Keratinocyte (primary cell): ENCODE data around the gene FAF2. TPM values are rescaled to one million over a fixed set of nuclear protein-coding genes. Genes with fewer than 3 reads are reported as not detected.
"Not testable (repeated sequence)": the region's sequence is repeated elsewhere in the genome, so short reads cannot be mapped to it uniquely, and the experiment has no call there.

Experiments
- DNase-seq: peaks from one replicate; pipeline ENCODE4 v3.0.0-alpha.2; 2011; ENCODE audit warnings: low read depth, missing footprints, low spot score
- FAIRE-seq: peaks from 2 replicates; lab custom pipeline; 2011; peaks lifted over from hg19 to GRCh38; lab: Jason Lieb, UNC
- H2AFZ ChIP-seq: 2 replicates; pipeline ENCODE4 v1.6.0; 2012; ENCODE audit warnings: low read length, control low read depth, inconsistent platforms; ENCODE audit not compliant: control insufficient read depth
- H3K27ac ChIP-seq: 2 replicates; pipeline ENCODE4 v1.5.1; 2011; ENCODE audit warnings: low read length; ENCODE audit not compliant: control insufficient read depth, insufficient read depth
- H3K27me3 ChIP-seq: 3 replicates; pipeline ENCODE4 v1.6.0; 2011; ENCODE audit warnings: low read length; ENCODE audit not compliant: control insufficient read depth, insufficient read depth; ENCODE audit errors: extremely low read depth
- H3K36me3 ChIP-seq, 2 experiments: 2 replicates in 1 of 2; 3 replicates in 1 of 2; pipeline ENCODE4 v1.5.1; 2011; ENCODE audit warnings: low read length in 2 of 2, mild to moderate bottlenecking in 1 of 2; ENCODE audit not compliant: control insufficient read depth in 2 of 2, insufficient read depth in 2 of 2; ENCODE audit errors: extremely low read depth in 1 of 2
- H3K4me1 ChIP-seq: 3 replicates; pipeline ENCODE4 v1.5.1; 2011; ENCODE audit warnings: low read length; ENCODE audit not compliant: control insufficient read depth, insufficient read depth; ENCODE audit errors: extremely low read depth
- H3K4me2 ChIP-seq: 3 replicates; pipeline ENCODE4 v1.6.0; 2011; ENCODE audit warnings: low read depth, low read length; ENCODE audit not compliant: control insufficient read depth, insufficient read depth; ENCODE audit errors: extremely low read depth
- H3K4me3 ChIP-seq, 3 experiments: fragments of 200-600 bp in 1 of 3; sonication (generic) in 1 of 3; 2 replicates in 2 of 3; 3 replicates in 1 of 3; pipeline ENCODE4 v1.5.1; 2011 to 2016; ENCODE audit warnings: low read length in 3 of 3, mild to moderate bottlenecking in 3 of 3, control low read depth in 2 of 3, inconsistent platforms in 1 of 3, low read depth in 1 of 3, mixed read lengths in 1 of 3, mixed run types in 1 of 3, moderate library complexity in 1 of 3; ENCODE audit not compliant: control insufficient read depth in 2 of 3, insufficient read depth in 2 of 3; ENCODE audit errors: extremely low read depth in 1 of 3
- H3K79me2 ChIP-seq: 2 replicates; pipeline ENCODE4 v1.6.0; 2012; ENCODE audit warnings: low read length; ENCODE audit not compliant: control insufficient read depth, insufficient read depth
- H3K9ac ChIP-seq: 3 replicates; pipeline ENCODE4 v1.6.0; 2011; ENCODE audit warnings: low read length; ENCODE audit not compliant: control insufficient read depth, insufficient read depth; ENCODE audit errors: extremely low read depth
- H3K9me1 ChIP-seq: 3 replicates; pipeline ENCODE4 v1.6.0; 2011; ENCODE audit warnings: low read length; ENCODE audit not compliant: control insufficient read depth, insufficient read depth; ENCODE audit errors: extremely low read depth
- H3K9me3 ChIP-seq: 2 replicates; pipeline ENCODE4 v1.5.1; 2012; ENCODE audit warnings: low read depth, low read length; ENCODE audit not compliant: control insufficient read depth
- H4K20me1 ChIP-seq: 3 replicates; pipeline ENCODE4 v1.6.0; 2011; ENCODE audit warnings: low read length; ENCODE audit not compliant: control insufficient read depth, insufficient read depth; ENCODE audit errors: extremely low read depth
- EZH2 ChIP-seq: IDR thresholded peaks from one replicate; pipeline ENCODE4 v1.6.1; 2012; ENCODE audit warnings: inconsistent platforms, mild to moderate bottlenecking, low read length, moderate library complexity
- dilution Hi-C: fragments of 300-500 bp; cut with MboI; formaldehyde crosslinking; loops from one replicate; pipeline ENCODE4 v1.7.0; 2020; ENCODE audit warnings: low sequenced_read_pairs; ENCODE audit not compliant: extremely low pct_ligation_motif_present
- polyA plus RNA-seq, 5 experiments: library from polyadenylated mRNA; depleted of rRNA in 3 of 5; stranded (reverse) in 3 of 5; stranded (forward) in 1 of 5; unstranded in 1 of 5; fragments of >200 nt; gene quantifications; 1 replicate in 1 of 5; 2 replicates in 3 of 5; 3 replicates in 1 of 5; pipeline versions ENCODE4 v1.2.1 to v1.2.3, GENCODE V29; 2011 to 2012; ENCODE audit warnings: missing spikeins in 2 of 5, low read depth in 1 of 5, low replicate concordance in 1 of 5
- TF ChIP-seq, protein P1 (sequence below), 3 experiments: IDR thresholded peaks in 1 of 3; conservative IDR thresholded peaks in 1 of 3; optimal IDR thresholded peaks in 1 of 3; 2 replicates in 2 of 3; 3 replicates in 1 of 3; pipeline versions ENCODE3 to v1.5.1; 2011; ENCODE audit warnings: low read length in 3 of 3, mild to moderate bottlenecking in 3 of 3, moderate library complexity in 2 of 3, control low read depth in 1 of 3, inconsistent platforms in 1 of 3; ENCODE audit not compliant: insufficient read depth in 2 of 3; ENCODE audit errors: extremely low read depth in 1 of 3

FAF2 gene
- polyA plus RNA-seq, 1 donor (not counting 4 experiments of a cell fraction or from before 2014, with no cell fraction given) = 52.9 TPM

DNA sequence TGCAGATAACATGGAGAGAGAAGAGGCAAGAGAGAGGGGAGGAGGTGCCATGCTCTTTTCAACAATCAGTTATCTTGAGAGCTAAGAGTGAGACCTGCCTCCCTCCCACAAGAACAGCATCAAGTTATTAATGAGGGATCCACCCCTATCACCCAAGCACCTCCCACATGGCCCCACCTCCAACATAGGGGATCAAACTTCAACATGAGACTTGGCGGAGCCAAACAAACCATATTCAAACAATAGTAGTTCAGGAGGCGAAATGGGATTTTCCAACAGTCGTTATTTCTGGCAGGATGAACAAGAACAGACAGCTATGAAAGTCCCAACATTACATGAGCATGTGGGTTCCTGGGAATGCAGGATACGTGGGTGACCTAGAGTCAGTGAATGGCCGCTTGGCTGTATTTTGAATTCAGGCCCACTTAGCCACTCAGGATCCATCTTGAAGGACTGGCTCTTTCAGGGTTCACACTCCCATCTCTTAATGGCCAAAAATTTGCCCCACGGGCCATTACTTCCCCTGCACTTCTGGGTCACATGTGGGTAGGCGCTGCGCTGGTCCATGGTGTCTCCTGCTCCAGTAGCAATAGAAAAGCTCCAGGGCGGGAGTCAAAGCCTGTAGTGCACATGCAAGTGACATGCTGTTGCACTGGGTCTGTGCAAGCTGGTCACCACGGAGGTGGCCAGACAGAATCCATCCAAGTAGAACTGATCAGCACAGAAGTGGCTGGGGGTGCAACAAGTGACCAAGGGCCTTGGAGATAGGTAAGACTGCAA is 7.1 kb upstream of the FAF2 start:
- H3K27me3 ChIP-seq = no peaks in the 10 kb centered on the region
- H3K79me2 ChIP-seq = no peaks in the 10 kb centered on the region
- dilution Hi-C loops = no loop called here
- DNase-seq (no peak), FAIRE-seq (no peak)
- H3K4me1 ChIP-seq = peaks cover 15% of the 10 kb centered on the region
- H3K4me2 ChIP-seq = no peak overlapping the region
- no peak overlapping the region for H3K4me3 ChIP-seq
- no peak for TF ChIP-seq EZH2
- TF ChIP-seq, protein P1, sequence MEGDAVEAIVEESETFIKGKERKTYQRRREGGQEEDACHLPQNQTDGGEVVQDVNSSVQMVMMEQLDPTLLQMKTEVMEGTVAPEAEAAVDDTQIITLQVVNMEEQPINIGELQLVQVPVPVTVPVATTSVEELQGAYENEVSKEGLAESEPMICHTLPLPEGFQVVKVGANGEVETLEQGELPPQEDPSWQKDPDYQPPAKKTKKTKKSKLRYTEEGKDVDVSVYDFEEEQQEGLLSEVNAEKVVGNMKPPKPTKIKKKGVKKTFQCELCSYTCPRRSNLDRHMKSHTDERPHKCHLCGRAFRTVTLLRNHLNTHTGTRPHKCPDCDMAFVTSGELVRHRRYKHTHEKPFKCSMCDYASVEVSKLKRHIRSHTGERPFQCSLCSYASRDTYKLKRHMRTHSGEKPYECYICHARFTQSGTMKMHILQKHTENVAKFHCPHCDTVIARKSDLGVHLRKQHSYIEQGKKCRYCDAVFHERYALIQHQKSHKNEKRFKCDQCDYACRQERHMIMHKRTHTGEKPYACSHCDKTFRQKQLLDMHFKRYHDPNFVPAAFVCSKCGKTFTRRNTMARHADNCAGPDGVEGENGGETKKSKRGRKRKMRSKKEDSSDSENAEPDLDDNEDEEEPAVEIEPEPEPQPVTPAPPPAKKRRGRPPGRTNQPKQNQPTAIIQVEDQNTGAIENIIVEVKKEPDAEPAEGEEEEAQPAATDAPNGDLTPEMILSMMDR (optimal IDR thresholded peaks at IDR 0.05 in 1 of 3, IDR thresholded peaks at IDR 0.05 in 1 of 3, conservative IDR thresholded peaks at IDR 0.05 in 1 of 3; ENCODE audit: extremely low read depth in 1 of 3, insufficient read depth in 2 of 3, low read length in 3 of 3) = no peak
- no peak overlapping the region for H3K9ac ChIP-seq
- H3K27ac ChIP-seq = no peak overlapping the region
- H3K36me3 ChIP-seq = no peaks in the 10 kb centered on the region
- no peaks in the 10 kb centered on the region for H4K20me1 ChIP-seq
- no peaks in the 10 kb centered on the region for H3K9me3 ChIP-seq
- H3K9me1 ChIP-seq = no peaks in the 10 kb centered on the region
- H2AFZ ChIP-seq = no peak overlapping the region

DNA sequence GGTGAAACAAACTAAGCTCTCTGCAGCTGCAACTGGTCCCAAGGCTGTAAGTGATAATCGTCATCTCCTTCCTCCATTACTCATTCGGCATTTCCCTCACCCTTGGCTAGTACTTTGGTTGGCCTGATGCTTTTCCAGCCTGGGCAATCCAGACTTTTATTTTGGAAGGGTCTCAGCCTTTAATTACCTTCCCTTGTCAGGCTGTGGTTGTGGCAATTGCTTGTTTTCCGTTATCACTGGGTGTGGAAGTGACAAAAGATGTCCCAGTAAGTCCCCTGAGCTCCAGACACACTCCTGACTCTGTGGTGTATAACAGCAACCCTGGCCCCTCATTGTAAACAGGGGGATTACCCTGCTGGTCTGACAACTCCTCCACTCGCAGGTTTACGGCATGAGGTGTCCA is 6.3 kb upstream of the FAF2 start:
- dilution Hi-C loops = no loop called here
- Histone ChIP-seq H3K9me1 (no peaks in the 10 kb centered on the region), H3K27me3 (no peaks in the 10 kb centered on the region), H3K9ac (no peak overlapping the region), H3K9me3 (no peaks in the 10 kb centered on the region), H3K27ac (no peak overlapping the region), H3K79me2 (no peaks in the 10 kb centered on the region), H3K4me1 (peaks cover 14% of the 10 kb centered on the region), H3K4me2 (no peak overlapping the region), H4K20me1 (no peaks in the 10 kb centered on the region), H2AFZ (no peak overlapping the region), H3K36me3 (no peaks in the 10 kb centered on the region), H3K4me3 (no peak overlapping the region)
- FAIRE-seq (no peak), DNase-seq (no peak)
- no peak for TF ChIP-seq EZH2
- TF ChIP-seq, protein P1 (optimal IDR thresholded peaks at IDR 0.05 in 1 of 3, IDR thresholded peaks at IDR 0.05 in 1 of 3, conservative IDR thresholded peaks at IDR 0.05 in 1 of 3; ENCODE audit: extremely low read depth in 1 of 3, insufficient read depth in 2 of 3, low read length in 3 of 3) = no peak

DNA sequence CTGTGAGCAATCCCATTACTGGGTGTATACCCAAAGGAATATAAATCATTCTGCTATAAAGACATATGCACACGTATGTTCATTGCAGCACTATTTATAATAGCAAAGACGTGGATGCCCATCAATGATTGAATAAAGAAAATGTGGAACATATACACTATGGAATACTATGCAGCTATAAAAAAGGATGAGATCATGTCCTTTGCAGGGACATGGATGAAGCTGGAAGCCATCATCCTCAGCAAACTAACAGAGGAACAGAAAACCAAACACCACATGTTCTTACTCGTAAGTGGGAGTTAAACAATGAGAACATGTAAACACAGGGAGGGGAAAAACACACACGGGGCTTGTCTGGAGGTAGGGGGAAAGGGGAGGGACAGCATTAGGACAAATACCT is 5.3 kb upstream of the FAF2 start:
- H3K9ac ChIP-seq, H4K20me1 ChIP-seq, H3K27me3 ChIP-seq, DNase-seq, H3K36me3 ChIP-seq, H3K4me2 ChIP-seq, H3K79me2 ChIP-seq, H2AFZ ChIP-seq, FAIRE-seq, H3K27ac ChIP-seq, H3K9me1 ChIP-seq, H3K9me3 ChIP-seq, H3K4me3 ChIP-seq, dilution Hi-C loops: not testable (repeated sequence)
- H3K4me1 ChIP-seq = peaks cover 13% of the 10 kb centered on the region
